Panc1 (cell line): ENCODE data around the gene ATG16L2. TPM values are rescaled to one million over a fixed set of nuclear protein-coding genes. Genes with fewer than 3 reads are reported as not detected.

Experiments used
- ATAC-seq: fragments of 200-7000 bp; cut with Tn5 transposase; 2 replicates; pipeline ENCODE4 v1.9.1; 2020; ENCODE audit warnings: mild to moderate bottlenecking, moderate library complexity
- BruUV-seq: library from RNA; stranded (reverse); fragments of 400-500 nt; replicated peaks from 2 replicates; lab custom pipeline; 2021; lab: Mats Ljungman, UMichigan
- CTCF ChIA-PET: fragments of 300-600 bp; sonication (Branson Sonifier 250); formaldehyde crosslinking; loops from one replicate; lab custom pipeline; 2022; ENCODE audit warnings: antibody characterized with exemption; lab: Charles Lee
- POLR2A ChIA-PET: fragments of 300-600 bp; sonication (Branson Sonifier 250); formaldehyde crosslinking; loops from one replicate; lab custom pipeline; 2022; ENCODE audit warnings: antibody characterized with exemption; lab: Charles Lee
- DNase-seq: peaks from one replicate; pipeline ENCODE4 v3.0.0-alpha.2; 2010; ENCODE audit warnings: low read depth, low spot score
- H3K27ac ChIP-seq: 2 replicates; pipeline ENCODE4 v1.5.1; 2011; ENCODE audit warnings: mild to moderate bottlenecking, low read length, inconsistent platforms
- H3K27me3 ChIP-seq: fragments of 200-500 bp; sonication (Bioruptor generic); 2 replicates; pipeline ENCODE4 v1.6.0; 2014; ENCODE audit warnings: low read length, inconsistent platforms; ENCODE audit not compliant: control insufficient read depth, insufficient read depth
- H3K36me3 ChIP-seq: fragments of 200-500 bp; sonication (Bioruptor generic); 2 replicates; pipeline ENCODE4 v1.5.1; 2014; ENCODE audit warnings: inconsistent platforms, mild to moderate bottlenecking, low read length, moderate library complexity; ENCODE audit not compliant: control insufficient read depth, insufficient read depth
- H3K4me1 ChIP-seq: 2 replicates; pipeline ENCODE4 v1.5.1; 2011; ENCODE audit warnings: inconsistent platforms, mild to moderate bottlenecking, low read length, moderate library complexity; ENCODE audit not compliant: control insufficient read depth, insufficient read depth
- H3K4me3 ChIP-seq, 2 experiments: 2 replicates each; pipeline ENCODE4 v1.5.1; 2011 to 2012; ENCODE audit warnings: low read depth in 2 of 2, low read length in 2 of 2, mild to moderate bottlenecking in 2 of 2, inconsistent platforms in 1 of 2, moderate library complexity in 1 of 2
- H3K9me3 ChIP-seq: fragments of 200-500 bp; sonication (Bioruptor generic); 2 replicates; pipeline ENCODE4 v1.5.1; 2014; ENCODE audit warnings: low read depth, mild to moderate bottlenecking, inconsistent platforms, low read length, moderate library complexity; ENCODE audit not compliant: control insufficient read depth, insufficient read depth
- CTCF ChIP-seq: fragments of 450-650 bp; IDR thresholded peaks from 2 replicates; pipeline ENCODE4 v1.5.1; 2017; ENCODE audit warnings: mild to moderate bottlenecking
- POLR2AphosphoS5 ChIP-seq: IDR thresholded peaks from 2 replicates; pipeline ENCODE4 v1.6.1; 2012; ENCODE audit warnings: mild to moderate bottlenecking, low read depth, low read length, moderate library complexity
- REST ChIP-seq, 2 experiments: IDR thresholded peaks; 2 replicates each; pipeline ENCODE4 v1.6.1; 2011 to 2012; ENCODE audit warnings: low read depth in 2 of 2, control low read depth in 1 of 2, low read length in 1 of 2, mild to moderate bottlenecking in 1 of 2, moderate library complexity in 1 of 2; ENCODE audit not compliant: insufficient read depth in 1 of 2
- SIN3A ChIP-seq: IDR thresholded peaks from 2 replicates; pipeline ENCODE4 v1.6.1; 2012; ENCODE audit warnings: low read depth, mild to moderate bottlenecking, low read length, moderate library complexity, borderline replicate concordance; ENCODE audit not compliant: insufficient read depth
- TCF7L2 ChIP-seq: IDR thresholded peaks from 2 replicates; pipeline ENCODE4 v1.6.1; 2011; ENCODE audit warnings: mild to moderate bottlenecking, low read depth, low read length, inconsistent platforms
- in situ Hi-C: cut with HindIII; loops from 2 replicates; pipeline ENCODE4 v1.10.0; 2016; ENCODE audit warnings: low sequenced_read_pairs, low pct_unique_long_range_greater_than_20kb
- intact Hi-C: fragments of 100-400 bp; cut with micrococcal nuclease; formaldehyde crosslinking; loops from one replicate; pipeline ENCODE4 v1.10.0; 2022; ENCODE audit not compliant: unreplicated experiment
- total RNA-seq: library from RNA; stranded (reverse); gene quantifications from one replicate; pipeline ENCODE4 v1.2.1, GENCODE V29; 2021; ENCODE audit not compliant: unreplicated experiment

ATG16L2 gene
- total RNA-seq, 1 experiment from 2014 or later = 14.6 TPM

- TF ChIP-seq CTCF (no peak), SIN3A (no peak), TCF7L2 (no peak), REST (IDR thresholded peaks at IDR 0.05; ENCODE audit: insufficient read depth in 1 of 2, low read depth in 2 of 2, low read length in 1 of 2) (no peak), POLR2AphosphoS5 (no peak)
- H3K9me3 ChIP-seq = no peaks in the 10 kb centered on the region
- in situ Hi-C loops = no loop called here
- intact Hi-C loops = no loop called here
- H3K4me1 ChIP-seq = no peaks in the 10 kb centered on the region
- no peaks in the 10 kb centered on the region for H3K27me3 ChIP-seq
- H3K27ac ChIP-seq = no peak overlapping the region
- H3K36me3 ChIP-seq = no peaks in the 10 kb centered on the region
- POLR2A ChIA-PET = no interaction called here
- ATAC-seq (no peak), DNase-seq (no peak)
- no peak overlapping the region for H3K4me3 ChIP-seq
- CTCF ChIA-PET = interaction anchor here (0.7 kb wide), 1 partner anchor 474 kb away, joined by 4 read pairs; no protein-coding TSS in a partner anchor
- BruUV-seq = no TSS peak
Observed at GRCh38 chr11:72766152-72766902, 47.9 kb upstream of the ATG16L2 start.

DNA sequence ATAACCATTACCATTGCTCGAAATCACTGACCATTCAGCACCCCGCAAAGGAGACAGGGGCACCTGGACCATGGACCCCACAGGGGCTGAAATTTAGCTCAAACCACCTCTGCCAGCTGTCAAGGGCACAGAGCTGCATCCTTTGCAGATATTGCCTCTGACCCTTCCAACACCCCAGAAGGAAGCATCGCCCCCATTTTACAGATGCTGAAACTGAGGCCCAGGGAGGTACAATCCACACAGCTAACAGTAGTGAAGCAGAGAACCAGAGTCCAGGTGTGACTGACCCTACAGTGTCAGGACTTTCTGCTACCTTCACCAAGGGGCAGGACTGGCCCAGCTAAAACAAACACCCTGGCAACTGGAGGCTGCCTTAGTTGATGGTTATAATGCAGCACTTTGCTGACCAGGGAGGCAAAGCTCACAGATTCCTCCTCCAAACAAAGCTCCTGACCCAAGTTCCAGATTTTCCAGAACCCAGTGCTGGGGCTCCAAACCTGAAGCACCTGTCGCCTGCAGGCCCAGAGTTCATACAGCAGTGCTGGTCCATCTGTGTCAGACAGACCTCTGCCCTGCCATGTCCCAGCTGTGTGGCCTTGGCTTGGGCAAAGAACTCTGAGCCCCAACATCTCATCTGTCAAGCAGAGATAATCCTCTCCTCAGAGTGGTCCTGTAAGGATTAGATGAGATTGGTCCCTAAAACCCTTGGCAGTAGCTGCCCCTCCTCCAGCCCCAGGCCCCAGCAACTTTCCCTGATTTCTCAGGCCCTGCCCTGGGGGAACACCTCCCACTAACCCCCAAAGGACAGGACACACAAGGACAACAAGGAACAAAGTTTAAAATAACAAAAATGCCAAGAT, 46.8 kb upstream of the ATG16L2 start:
- POLR2A ChIA-PET = no interaction called here
- no peaks in the 10 kb centered on the region for H3K27me3 ChIP-seq
- DNase-seq (no peak), ATAC-seq (no peak)
- H3K27ac ChIP-seq = no peak overlapping the region
- in situ Hi-C loops = no loop called here
- H3K4me3 ChIP-seq = no peak overlapping the region
- CTCF ChIA-PET = no interaction called here
- BruUV-seq = no TSS peak
- H3K36me3 ChIP-seq = no peaks in the 10 kb centered on the region
- H3K4me1 ChIP-seq = no peaks in the 10 kb centered on the region
- H3K9me3 ChIP-seq = no peaks in the 10 kb centered on the region
- TF ChIP-seq CTCF (no peak), POLR2AphosphoS5 (no peak), SIN3A (no peak), TCF7L2 (no peak), REST (IDR thresholded peaks at IDR 0.05; ENCODE audit: insufficient read depth in 1 of 2, low read depth in 2 of 2, low read length in 1 of 2) (no peak)
- intact Hi-C loops = no loop called here
